Measurements from ENCODE around the gene BTBD16. TPM values are rescaled to one million over a fixed set of nuclear protein-coding genes. Genes with fewer than 3 reads are reported as not detected.
A peak's percentile ranks its signal among the peaks of the same experiment; 100 is the strongest.

Gene BTBD16
- total RNA-seq, 1 donor from 2014 or later: not detected

DNA sequence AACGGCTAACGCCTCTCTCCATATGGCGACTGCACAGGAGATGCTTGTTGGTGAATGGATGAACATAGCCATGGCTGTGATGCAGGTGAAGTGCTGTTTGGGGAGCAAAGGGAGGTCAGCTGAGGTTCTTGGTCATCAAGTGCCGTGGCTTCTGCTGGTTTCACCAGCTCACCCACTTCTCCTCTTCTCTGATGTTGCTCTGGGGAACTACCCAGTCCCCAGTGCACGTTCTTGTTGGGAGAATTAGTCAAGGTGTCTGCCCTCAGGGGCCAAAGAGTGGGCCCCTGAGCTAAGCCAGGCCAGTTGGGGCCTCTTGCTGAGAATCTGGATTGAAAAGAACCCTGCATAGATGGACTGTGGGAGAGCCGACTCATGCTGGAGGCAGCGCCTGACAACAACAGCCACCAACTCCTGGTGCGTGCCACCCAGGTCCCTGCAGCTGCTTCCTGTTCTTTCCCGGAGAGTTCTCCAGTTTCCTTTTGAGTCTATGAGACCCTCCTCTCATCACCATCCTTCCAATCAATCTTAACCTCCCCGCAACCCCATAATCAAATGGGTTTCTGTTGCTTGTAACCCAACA is 3.0 kb downstream of the BTBD16 start:
- no peaks in the 10 kb centered on the region for H3K9me3 ChIP-seq
- intact Hi-C loops (cut with DNase I): no loop called here
- DNase-seq (ENCODE audit: extremely low spot score in 2 of 2): no peak

GRCh38 chr10:122276611-122277208 is 5.6 kb downstream of the BTBD16 start:
- Histone ChIP-seq H3K36me3 (no peaks in the 10 kb centered on the region), H3K9me3 (no peaks in the 10 kb centered on the region), H3K4me1 (no peaks in the 10 kb centered on the region), H3K4me3 (no peak overlapping the region), H3K27me3 (no peaks in the 10 kb centered on the region), H3K27ac (no peak overlapping the region)
- DNase-seq (ENCODE audit: extremely low spot score in 2 of 2): no peak
- intact Hi-C loops (cut with DNase I): no loop called here
- no peak for TF ChIP-seq CTCF (IDR thresholded peaks at IDR 0.05)
- TF ChIP-seq POLR2AphosphoS5 (IDR thresholded peaks at IDR 0.05; ENCODE audit: insufficient read depth in 1 of 2, low read depth in 1 of 2): no peak
- TF ChIP-seq POLR2A (IDR thresholded peaks at IDR 0.05): no peak

More for the DNA sequence above, 3.0 kb downstream of the BTBD16 start:
- H3K27ac ChIP-seq: no peak overlapping the region
- H3K4me3 ChIP-seq: no peak overlapping the region
- TF ChIP-seq POLR2AphosphoS5 (IDR thresholded peaks at IDR 0.05; ENCODE audit: insufficient read depth in 1 of 2, low read depth in 1 of 2): no peak
- no peak for TF ChIP-seq CTCF (IDR thresholded peaks at IDR 0.05)
- no peak for TF ChIP-seq POLR2A (IDR thresholded peaks at IDR 0.05)
- no peaks in the 10 kb centered on the region for H3K4me1 ChIP-seq
- H3K27me3 ChIP-seq: no peaks in the 10 kb centered on the region
- H3K36me3 ChIP-seq: peaks cover 0 to 5% of the 10 kb centered on the region in 2 donors

GRCh38 chr10:122277526-122278136 is 6.5 kb downstream of the BTBD16 start:
- TF ChIP-seq POLR2A (IDR thresholded peaks at IDR 0.05): no peak
- no peak for TF ChIP-seq CTCF (IDR thresholded peaks at IDR 0.05)
- TF ChIP-seq POLR2AphosphoS5 (IDR thresholded peaks at IDR 0.05; ENCODE audit: insufficient read depth in 1 of 2, low read depth in 1 of 2): no peak
- intact Hi-C loops (cut with DNase I): no loop called here
- peak in 1 of 2 donors; percentile 58 for DNase-seq (ENCODE audit: extremely low spot score in 2 of 2)
- H3K27me3 ChIP-seq: no peaks in the 10 kb centered on the region
- H3K4me3 ChIP-seq: no peak overlapping the region
- no peaks in the 10 kb centered on the region for H3K36me3 ChIP-seq
- no peaks in the 10 kb centered on the region for H3K4me1 ChIP-seq
- no peak overlapping the region for H3K27ac ChIP-seq
- no peaks in the 10 kb centered on the region for H3K9me3 ChIP-seq

GRCh38 chr10:122279725-122280141 is 8.6 kb downstream of the BTBD16 start:
- intact Hi-C loops (cut with DNase I): no loop called here
- Histone ChIP-seq H3K27ac (no peak overlapping the region), H3K27me3 (no peaks in the 10 kb centered on the region), H3K4me3 (no peak overlapping the region), H3K4me1 (no peaks in the 10 kb centered on the region), H3K36me3 (no peaks in the 10 kb centered on the region), H3K9me3 (no peaks in the 10 kb centered on the region)
- TF ChIP-seq CTCF (IDR thresholded peaks at IDR 0.05): no peak
- no peak for TF ChIP-seq POLR2A (IDR thresholded peaks at IDR 0.05)
- TF ChIP-seq POLR2AphosphoS5 (IDR thresholded peaks at IDR 0.05; ENCODE audit: insufficient read depth in 1 of 2, low read depth in 1 of 2): no peak
- no peak for DNase-seq (ENCODE audit: extremely low spot score in 2 of 2)

GRCh38 chr10:122280156-122280555 is 9.1 kb downstream of the BTBD16 start:
- H3K9me3 ChIP-seq: no peaks in the 10 kb centered on the region
- DNase-seq (ENCODE audit: extremely low spot score in 2 of 2): no peak
- H3K27ac ChIP-seq: no peak overlapping the region
- H3K36me3 ChIP-seq: no peaks in the 10 kb centered on the region
- no peak overlapping the region for H3K4me3 ChIP-seq
- intact Hi-C loops (cut with DNase I): no loop called here
- no peaks in the 10 kb centered on the region for H3K27me3 ChIP-seq
- H3K4me1 ChIP-seq: no peaks in the 10 kb centered on the region
- no peak for TF ChIP-seq POLR2A (IDR thresholded peaks at IDR 0.05)
- TF ChIP-seq POLR2AphosphoS5 (IDR thresholded peaks at IDR 0.05; ENCODE audit: insufficient read depth in 1 of 2, low read depth in 1 of 2): no peak
- TF ChIP-seq CTCF (IDR thresholded peaks at IDR 0.05): no peak
